GM13976 (cell line): Measurements from ENCODE around the gene CCDC149.

Source experiments
- DNase-seq: peaks from one replicate; pipeline ENCODE4 v3.0.0; 2012; ENCODE audit warnings: low spot score
- CTCF ChIP-seq: IDR thresholded peaks from 2 replicates; pipeline ENCODE4 v1.5.1; 2012; ENCODE audit warnings: borderline replicate concordance, mild to moderate bottlenecking; ENCODE audit not compliant: insufficient read depth; ENCODE audit errors: extremely low read depth, missing control alignments, control extremely low read depth
- in situ Hi-C: fragments of 300-500 bp; cut with MboI; formaldehyde crosslinking; loops from one replicate; pipeline ENCODE4 v1.12.0; 2022; ENCODE audit warnings: low sequenced_read_pairs, mixed read lengths, inconsistent platforms; ENCODE audit not compliant: unreplicated experiment

The CCDC149 gene

GRCh38 chr4:24792552-24792951 lies 120.3 kb downstream of the CCDC149 start:
- in situ Hi-C loops: no loop called here
- TF ChIP-seq CTCF: no peak
- no peak for DNase-seq

DNA sequence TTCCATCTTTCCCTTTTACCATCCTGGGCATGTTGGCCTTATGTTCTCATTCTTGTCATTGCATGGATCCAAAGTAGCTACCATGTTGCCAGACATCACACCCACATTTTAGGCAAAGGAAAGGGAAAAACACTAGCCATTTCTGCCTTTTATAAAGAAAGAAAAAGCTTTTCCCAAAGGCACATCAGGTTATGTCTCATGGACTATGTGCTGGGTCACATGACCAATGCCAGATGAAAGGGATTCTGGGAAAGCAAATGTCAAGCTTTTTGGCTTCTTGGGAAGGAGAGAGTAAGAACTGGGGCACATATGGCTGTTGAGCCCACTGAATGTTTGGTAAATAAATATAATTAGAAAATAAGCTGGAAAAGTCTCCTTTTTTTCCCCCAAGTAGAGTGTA lies 121.8 kb downstream of the CCDC149 start:
- no peak for DNase-seq
- no peak for TF ChIP-seq CTCF

GRCh38 chr4:24783506-24783905 lies 129.3 kb downstream of the CCDC149 start:
- no peak for TF ChIP-seq CTCF
- in situ Hi-C loops: no loop called here
- DNase-seq: no peak

More for the DNA sequence above, 121.8 kb downstream of the CCDC149 start:
- in situ Hi-C loops: no loop called here

DNA sequence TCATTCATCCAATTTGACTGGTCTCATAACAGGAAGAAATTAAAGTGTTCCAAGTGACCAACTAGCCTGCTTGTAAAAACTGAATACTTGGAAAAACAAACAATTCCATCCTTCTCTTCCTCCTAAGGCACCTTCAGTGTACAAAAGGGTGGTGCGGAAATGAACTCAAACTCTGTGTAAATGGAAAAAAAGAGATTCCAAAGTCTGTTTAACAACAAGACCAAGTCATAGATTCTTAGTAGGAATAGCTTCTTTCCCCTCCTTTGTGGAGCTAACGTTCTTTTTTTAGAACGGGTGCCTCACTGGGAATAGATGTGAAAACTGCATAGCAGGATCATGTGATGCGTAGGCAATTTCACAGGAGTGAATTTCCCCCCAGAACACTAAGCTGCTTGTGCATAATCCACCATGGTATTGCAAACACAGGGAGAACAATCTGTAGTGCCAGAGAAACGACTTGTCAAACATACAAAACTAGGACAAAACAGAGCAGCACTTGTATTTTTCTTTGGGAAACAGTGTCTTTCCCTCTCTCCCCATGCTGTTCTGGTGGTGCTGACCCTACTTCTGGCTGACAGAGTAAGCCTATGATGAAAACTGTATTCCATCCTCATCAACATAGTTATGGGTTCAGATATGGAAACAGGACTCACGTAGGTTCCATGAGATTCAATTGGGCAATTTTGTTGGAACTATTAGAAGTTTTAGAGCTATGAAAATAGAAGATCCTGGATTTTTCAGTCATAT lies 130.7 kb downstream of the CCDC149 start:
- TF ChIP-seq CTCF: no peak
- in situ Hi-C loops: no loop called here
- DNase-seq: no peak

- no peak for TF ChIP-seq CTCF
- in situ Hi-C loops: no loop called here
- DNase-seq: no peak
Observed at GRCh38 chr4:24780936-24781495, 131.8 kb downstream of the CCDC149 start.

GRCh38 chr4:24778464-24779225 lies 134.2 kb downstream of the CCDC149 start:
- in situ Hi-C loops: no loop called here
- no peak for DNase-seq
- no peak for TF ChIP-seq CTCF
